ENCODE data around the gene LPO. TPM values are rescaled to one million over a fixed set of nuclear protein-coding genes. Genes with fewer than 3 reads are reported as not detected.

The LPO gene
- total RNA-seq, 6 experiments from 2014 or later: not detected

DNA sequence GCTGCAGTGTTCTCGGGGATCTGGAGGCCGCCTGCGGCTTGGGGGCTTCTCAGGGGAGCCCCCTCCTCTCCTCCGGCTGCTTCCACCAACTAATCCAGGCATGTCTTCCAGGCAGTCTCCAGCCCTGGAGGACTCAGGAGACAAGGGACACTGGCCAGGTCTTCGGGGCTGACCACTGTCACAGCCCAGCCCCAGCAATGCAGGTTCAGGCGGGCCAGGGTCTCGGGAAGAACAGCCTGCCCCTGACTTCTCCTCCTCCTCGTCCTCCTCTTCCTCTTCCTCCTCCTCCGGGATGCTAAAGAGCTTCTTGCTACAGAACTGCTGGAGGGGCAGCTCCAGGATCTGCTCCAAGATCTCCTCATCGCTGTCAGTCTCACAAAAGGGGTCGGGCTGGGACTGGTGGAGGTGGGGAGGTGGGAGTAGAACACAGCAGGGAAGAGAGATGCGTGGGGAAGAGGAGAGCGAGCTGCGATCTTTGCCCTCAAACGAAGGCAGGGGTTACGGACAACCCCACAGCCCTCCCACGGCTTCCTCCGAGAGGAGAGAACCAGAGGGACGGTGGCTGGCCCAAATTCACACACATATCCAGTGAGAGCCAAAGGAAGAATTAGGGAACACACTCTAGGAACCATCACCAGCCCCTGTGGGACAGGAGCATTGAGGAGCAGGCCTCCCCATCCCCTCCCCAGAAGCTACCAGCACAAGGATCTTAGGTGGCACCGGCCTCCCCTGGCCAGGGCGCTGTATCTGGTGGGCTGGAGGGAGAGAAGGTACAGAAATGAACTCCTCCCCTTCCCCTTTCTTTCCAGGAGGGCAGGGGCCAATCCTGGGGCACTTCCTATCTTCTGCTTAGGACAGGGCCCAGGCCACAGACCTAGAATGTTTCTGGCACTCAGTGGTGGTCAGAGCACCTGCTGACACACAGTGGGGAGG is 70.9 kb downstream of the LPO start:
- Mint-ChIP-seq H3K27me3 (ENCODE audit: insufficient read depth) (peaks cover 9% of the 10 kb centered on the region), H3K4me1 (ENCODE audit: low read depth) (no peaks in the 10 kb centered on the region; the same call in 1 of the 2 replicates), H3K36me3 (ENCODE audit: low read depth) (no peaks in the 10 kb centered on the region), H3K27ac (no peak overlapping the region), H3K9me3 (no peaks in the 10 kb centered on the region), H3K4me3 (no peak overlapping the region)
- TF ChIP-seq, protein P1, sequence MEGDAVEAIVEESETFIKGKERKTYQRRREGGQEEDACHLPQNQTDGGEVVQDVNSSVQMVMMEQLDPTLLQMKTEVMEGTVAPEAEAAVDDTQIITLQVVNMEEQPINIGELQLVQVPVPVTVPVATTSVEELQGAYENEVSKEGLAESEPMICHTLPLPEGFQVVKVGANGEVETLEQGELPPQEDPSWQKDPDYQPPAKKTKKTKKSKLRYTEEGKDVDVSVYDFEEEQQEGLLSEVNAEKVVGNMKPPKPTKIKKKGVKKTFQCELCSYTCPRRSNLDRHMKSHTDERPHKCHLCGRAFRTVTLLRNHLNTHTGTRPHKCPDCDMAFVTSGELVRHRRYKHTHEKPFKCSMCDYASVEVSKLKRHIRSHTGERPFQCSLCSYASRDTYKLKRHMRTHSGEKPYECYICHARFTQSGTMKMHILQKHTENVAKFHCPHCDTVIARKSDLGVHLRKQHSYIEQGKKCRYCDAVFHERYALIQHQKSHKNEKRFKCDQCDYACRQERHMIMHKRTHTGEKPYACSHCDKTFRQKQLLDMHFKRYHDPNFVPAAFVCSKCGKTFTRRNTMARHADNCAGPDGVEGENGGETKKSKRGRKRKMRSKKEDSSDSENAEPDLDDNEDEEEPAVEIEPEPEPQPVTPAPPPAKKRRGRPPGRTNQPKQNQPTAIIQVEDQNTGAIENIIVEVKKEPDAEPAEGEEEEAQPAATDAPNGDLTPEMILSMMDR (IDR thresholded peaks at IDR 0.05): no peak
- DNase-seq: no peak

DNA sequence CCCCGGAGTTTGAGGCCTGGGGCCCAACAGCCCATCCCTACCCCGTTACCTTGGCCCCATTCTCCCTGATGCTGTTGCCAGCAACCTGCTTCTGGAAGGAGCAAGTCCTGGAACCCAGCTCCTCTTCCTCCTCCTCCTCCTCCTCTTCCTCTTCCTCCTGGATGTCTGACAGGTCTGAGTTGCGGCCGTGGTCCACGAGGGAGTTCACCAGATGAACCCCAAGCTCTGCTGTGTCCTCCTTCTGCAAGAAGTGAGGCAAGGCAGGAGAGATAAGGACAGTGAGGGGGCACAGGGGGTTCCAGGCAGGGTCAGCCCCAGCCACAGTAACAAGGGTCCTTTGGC is 71.5 kb downstream of the LPO start:
- Mint-ChIP-seq H3K4me3 (no peak overlapping the region), H3K27me3 (ENCODE audit: insufficient read depth) (peaks cover 9% of the 10 kb centered on the region), H3K4me1 (ENCODE audit: low read depth) (no peaks in the 10 kb centered on the region; the same call in 1 of the 2 replicates), H3K27ac (no peak overlapping the region), H3K36me3 (ENCODE audit: low read depth) (no peaks in the 10 kb centered on the region), H3K9me3 (no peaks in the 10 kb centered on the region)
- TF ChIP-seq, protein P1 (IDR thresholded peaks at IDR 0.05): no peak
- no peak for DNase-seq

GRCh38 chr17:58310511-58311428 is 72.4 kb downstream of the LPO start:
- no peak for DNase-seq
- H3K9me3 Mint-ChIP-seq: no peaks in the 10 kb centered on the region
- TF ChIP-seq, protein P1 (IDR thresholded peaks at IDR 0.05): no peak
- H3K27ac Mint-ChIP-seq: no peak overlapping the region
- no peaks in the 10 kb centered on the region; the same call in 1 of the 2 replicates for H3K4me1 Mint-ChIP-seq (ENCODE audit: low read depth)
- H3K4me3 Mint-ChIP-seq: no peak overlapping the region
- H3K27me3 Mint-ChIP-seq (ENCODE audit: insufficient read depth): peaks cover 9% of the 10 kb centered on the region
- H3K36me3 Mint-ChIP-seq (ENCODE audit: low read depth): no peaks in the 10 kb centered on the region

- H3K27ac Mint-ChIP-seq: no peak overlapping the region
- DNase-seq: no peak
- TF ChIP-seq, protein P1 (IDR thresholded peaks at IDR 0.05): no peak
- no peaks in the 10 kb centered on the region; the same call in 1 of the 2 replicates for H3K4me1 Mint-ChIP-seq (ENCODE audit: low read depth)
- H3K9me3 Mint-ChIP-seq: no peaks in the 10 kb centered on the region
- H3K27me3 Mint-ChIP-seq (ENCODE audit: insufficient read depth): peaks cover 12% of the 10 kb centered on the region
- no peak overlapping the region for H3K4me3 Mint-ChIP-seq
- no peaks in the 10 kb centered on the region for H3K36me3 Mint-ChIP-seq (ENCODE audit: low read depth)
Measured at GRCh38 chr17:58311429-58311894, 73.1 kb downstream of the LPO start.

DNA sequence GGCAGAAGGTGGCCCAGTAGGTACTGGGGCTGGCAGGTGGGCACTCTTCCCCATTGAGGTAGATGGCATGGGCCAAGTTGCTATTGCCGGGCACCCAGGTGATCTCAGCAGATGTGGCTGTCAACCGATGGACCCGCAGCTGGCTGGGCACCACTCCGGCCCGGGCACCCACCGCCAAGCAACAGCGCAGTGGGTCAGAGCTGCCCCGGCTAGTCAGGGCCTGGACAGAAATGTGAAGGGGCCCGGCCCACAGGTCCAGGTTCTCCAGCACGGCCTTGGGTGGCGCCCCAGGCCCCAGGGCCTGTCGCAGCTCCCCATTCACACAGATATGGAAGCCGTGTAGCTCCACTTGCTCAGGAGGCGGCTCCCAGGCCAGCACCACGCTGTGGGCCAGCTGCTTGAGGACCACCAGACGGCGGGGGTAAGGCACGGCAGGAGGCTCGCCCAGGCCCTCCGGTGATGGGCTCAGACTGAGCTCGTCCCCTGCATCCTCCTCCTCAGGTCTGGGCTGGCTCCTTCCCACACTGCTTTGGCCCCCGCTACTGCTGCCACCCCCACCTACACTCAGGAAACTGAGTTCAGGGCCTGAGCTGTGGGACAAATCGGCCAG is 73.7 kb downstream of the LPO start:
- TF ChIP-seq, protein P1 (IDR thresholded peaks at IDR 0.05): no peak
- Mint-ChIP-seq H3K4me1 (ENCODE audit: low read depth) (no peaks in the 10 kb centered on the region; the same call in none of the 2 replicates), H3K9me3 (no peaks in the 10 kb centered on the region), H3K36me3 (ENCODE audit: low read depth) (no peaks in the 10 kb centered on the region), H3K4me3 (no peak overlapping the region), H3K27ac (no peak overlapping the region), H3K27me3 (ENCODE audit: insufficient read depth) (peaks cover 12% of the 10 kb centered on the region)
- no peak for DNase-seq
